Ecto neural progenitor cell (in vitro differentiated cells): ENCODE measurements around the gene NQO2.
A peak's percentile ranks its signal among the peaks of the same experiment; 100 is the strongest.

Experiments
- DNase-seq: peaks from one replicate; pipeline ENCODE4 v3.0.0-alpha.2; 2018; ENCODE audit warnings: low spot score

NQO2 gene

GRCh38 chr6:2999618-3000557 is at the start of gene NQO2:
TSS of gene NQO2 (plus strand) at chr6:2999894. CDS start at chr6:3006553, 6,659 bp downstream.
- peak; percentile 97 for DNase-seq

GRCh38 chr6:2950713-2951112 is 49.0 kb upstream of the NQO2 start:
- no peak for DNase-seq

GRCh38 chr6:2951728-2952127 is 48.0 kb upstream of the NQO2 start:
- no peak for DNase-seq

GRCh38 chr6:2952557-2953095 is 47.1 kb upstream of the NQO2 start:
- peak; percentile 88 for DNase-seq

GRCh38 chr6:2953098-2953497 is 46.6 kb upstream of the NQO2 start:
- DNase-seq: no peak

- no peak for DNase-seq
These were observed 42.6 kb upstream of the NQO2 start for GRCh38 chr6:2956930-2957685.

- no peak for DNase-seq
These were observed 41.9 kb upstream of the NQO2 start for GRCh38 chr6:2957696-2958330.

- DNase-seq: no peak
These were observed 41.4 kb upstream of the NQO2 start for GRCh38 chr6:2958331-2958711.

- DNase-seq: no peak
These were observed 40.9 kb upstream of the NQO2 start for GRCh38 chr6:2958776-2959175.

GRCh38 chr6:2959909-2960719 is 39.6 kb upstream of the NQO2 start:
- DNase-seq: peak; percentile 56

GRCh38 chr6:2960935-2961334 is 38.8 kb upstream of the NQO2 start:
- no peak for DNase-seq

GRCh38 chr6:2961506-2961905 is 38.2 kb upstream of the NQO2 start:
- DNase-seq: no peak

- DNase-seq: no peak
These were observed 37.7 kb upstream of the NQO2 start for GRCh38 chr6:2962004-2962403.

- no peak for DNase-seq
These were observed 37.1 kb upstream of the NQO2 start for GRCh38 chr6:2962636-2963035.

- DNase-seq: no peak
These were observed 35.9 kb upstream of the NQO2 start for GRCh38 chr6:2963756-2964155.

- no peak for DNase-seq
These were observed 34.7 kb upstream of the NQO2 start for GRCh38 chr6:2964793-2965505.

GRCh38 chr6:2966347-2966746 is 33.3 kb upstream of the NQO2 start:
- DNase-seq: no peak

GRCh38 chr6:2967936-2968335 is 31.8 kb upstream of the NQO2 start:
- no peak for DNase-seq

- DNase-seq: no peak
These were observed 31.0 kb upstream of the NQO2 start for GRCh38 chr6:2968600-2969135.

- DNase-seq: no peak
These were observed 30.1 kb upstream of the NQO2 start for GRCh38 chr6:2969549-2969948.
